ENCODE results near the gene INSL3.

INSL3 gene

DNA sequence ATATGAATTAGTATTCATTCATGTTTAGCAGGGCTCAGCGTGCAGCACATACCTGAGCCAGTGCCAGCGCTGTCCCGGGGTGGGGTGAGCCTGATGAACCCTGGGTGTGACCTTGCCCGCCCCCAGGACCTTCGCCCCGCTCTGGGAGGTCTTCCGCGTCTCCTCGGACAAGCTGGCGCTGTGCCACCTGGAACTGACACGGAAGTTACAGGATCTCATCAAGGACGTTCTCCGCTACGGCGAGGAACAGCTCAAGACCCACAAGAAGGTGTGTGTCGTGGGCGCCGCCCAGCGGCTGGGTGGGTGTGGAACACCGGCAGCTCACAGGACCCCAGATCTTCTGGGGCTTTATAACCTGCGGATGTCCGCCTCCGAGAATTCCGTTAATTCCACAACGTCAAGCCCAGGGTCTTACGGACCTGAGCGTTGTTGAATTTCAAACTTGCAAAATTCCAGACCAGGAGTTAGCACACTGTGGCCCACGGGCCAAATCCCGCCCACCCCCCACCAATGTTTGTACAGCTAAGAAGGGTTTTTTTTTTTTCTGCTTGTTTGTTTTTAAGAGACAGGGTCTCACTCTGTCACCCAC is 54.7 kb downstream of the INSL3 start:
- FAIRE-seq: peak; percentile 43
- DNase-seq (ENCODE audit: insufficient read length, low spot score): no peak
- TF ChIP-seq SPI1 (IDR thresholded peaks at IDR 0.05; ENCODE audit: low read depth, low read length): no peak
- TF ChIP-seq POLR2A (IDR thresholded peaks at IDR 0.05; ENCODE audit: low read depth, low read length): no peak
